ENCODE data around the gene SLC28A2. TPM values are rescaled to one million over a fixed set of nuclear protein-coding genes. Genes with fewer than 3 reads are reported as not detected.

The SLC28A2 gene
- total and polyA plus RNA-seq, 2 of the 13 experiments (the other 11 are each of a cell fraction or from before 2014, with no cell fraction given) = 0.01 to 0.11 TPM

- Histone ChIP-seq H3K4me2 (ENCODE audit: low read depth, low read length) (no peak overlapping the region), H3K79me2 (ENCODE audit: insufficient read depth, low read length) (no peaks in the 10 kb centered on the region), H3K9ac (ENCODE audit: insufficient read depth, low read depth, low read length) (no peak overlapping the region), H3K27me3 (ENCODE audit: control insufficient read depth in 1 of 2, insufficient read depth in 2 of 2, low read length in 2 of 2) (no peaks in the 10 kb centered on the region), H3K36me3 (replicated peaks in 1 of 2; ENCODE audit: control insufficient read depth in 1 of 2, insufficient read depth in 2 of 2, low read length in 2 of 2) (no peaks in the 10 kb centered on the region), H3K4me1 (ENCODE audit: insufficient read depth, low read length) (peaks cover 27% of the 10 kb centered on the region), H3K27ac (ENCODE audit: extremely low read length, insufficient read depth, low read length) (no peak overlapping the region), H3K9me3 (ENCODE audit: low read length) (no peaks in the 10 kb centered on the region), H3K4me3 (replicated peaks in 1 of 3; ENCODE audit: insufficient read depth in 1 of 3, low read depth in 2 of 3, low read length in 3 of 3) (no peak overlapping the region), H4K20me1 (ENCODE audit: insufficient read depth, low read length) (no peaks in the 10 kb centered on the region), H2AFZ (ENCODE audit: low read length) (no peak overlapping the region)
- 80% methylated on average over 2 of the region's 2 CpGs for WGBS (ENCODE audit: low lambda C conversion rate)
- ATAC-seq (no peak), FAIRE-seq (no peak), DNase-seq (ENCODE audit: low spot score) (no peak)
- ChIA-PET CTCF (ENCODE audit: low intra/inter-chr PET ratio, low total read pairs) (no interaction called here), POLR2A (interaction anchor here (3.3 kb wide), 1 partner anchor 8 kb away, joined by 12 read pairs; no protein-coding TSS in a partner anchor)
- TF ChIP-seq TRAFD1 (CRISPR knock-in tag; IDR thresholded peaks at IDR 0.05; ENCODE audit: borderline replicate concordance) (no peak), ZNF597 (CRISPR knock-in tag; IDR thresholded peaks at IDR 0.05) (no peak), HIC2 (CRISPR knock-in tag; IDR thresholded peaks at IDR 0.05; ENCODE audit: low read depth) (no peak)
- in situ Hi-C loops (cut with HindIII; ENCODE audit: extremely low pct_ligation_motif_present, low pct_unique_long_range_greater_than_20kb) (no loop called here), intact Hi-C loops (cut with micrococcal nuclease; ENCODE audit: unreplicated experiment) (no loop called here)
- BruUV-seq (replicated peaks) = no TSS peak
Observed at GRCh38 chr15:45287390-45287956, 35.4 kb downstream of the SLC28A2 start.
